HCT116 (cell line): Measurements from ENCODE around the gene NEURL4. TPM values are rescaled to one million over a fixed set of nuclear protein-coding genes. Genes with fewer than 3 reads are reported as not detected.

Experiments
- ATAC-seq: fragments of 200-7000 bp; cut with Tn5 transposase; 2 replicates; pipeline ENCODE4 v1.9.1; 2020; ENCODE audit warnings: mild to moderate bottlenecking, moderate library complexity
- BruUV-seq: library from RNA; stranded (reverse); fragments of 400-500 nt; replicated peaks from 2 replicates; lab custom pipeline; 2021; lab: Mats Ljungman, UMichigan
- CTCF ChIA-PET: fragments of 300-600 bp; sonication (Branson Sonifier 250); formaldehyde crosslinking; loops from one replicate; lab custom pipeline; 2021; ENCODE audit warnings: antibody characterized with exemption; lab: Charles Lee
- POLR2A ChIA-PET: fragments of 300-600, 350-600 bp; sonication (Branson Sonifier 250); formaldehyde crosslinking; loops from one replicate; lab custom pipeline; 2021; ENCODE audit warnings: antibody characterized with exemption; lab: Charles Lee
- RAD21 ChIA-PET, 2 experiments: fragments of 300-600 bp; sonication (Branson Sonifier 250); formaldehyde crosslinking; loops; one replicate each; lab custom pipeline; 2023; ENCODE audit warnings: low total read pairs in 2 of 2; ENCODE audit not compliant: uncharacterized antibody in 2 of 2, unreplicated experiment in 2 of 2, low non-redundant PET in 1 of 2; lab: Charles Lee
- DNase-seq: peaks from one replicate; pipeline ENCODE4 v3.0.0-alpha.2; 2010; ENCODE audit warnings: low read depth, low spot score
- H2AFZ ChIP-seq: fragments of 200-600 bp; shearing (Covaris generic), sonication (generic); 2 replicates; pipeline ENCODE4 v1.6.1; 2017; ENCODE audit warnings: low read depth, mixed run types, mixed read lengths, antibody characterized with exemption, low read length; ENCODE audit not compliant: poor library complexity, severe bottlenecking
- H3K27ac ChIP-seq: 2 replicates; pipeline ENCODE4 v1.5.1; 2012; ENCODE audit warnings: low read depth, low read length
- H3K27me3 ChIP-seq: fragments of 200-600 bp; sonication (generic); 2 replicates; pipeline ENCODE4 v1.6.1; 2016; ENCODE audit warnings: mixed run types, low read length, mixed read lengths; ENCODE audit not compliant: insufficient read depth
- H3K36me3 ChIP-seq, 2 experiments: fragments of 200-500 bp in 1 of 2; fragments of 200-600 bp in 1 of 2; sonication (Bioruptor generic) in 1 of 2; sonication (generic) in 1 of 2; 2 replicates each; pipeline versions ENCODE4 v1.5.1 to v1.6.1; 2014 to 2016; ENCODE audit warnings: low read length in 2 of 2, inconsistent platforms in 1 of 2, mixed read lengths in 1 of 2, mixed run types in 1 of 2; ENCODE audit not compliant: insufficient read depth in 2 of 2, control insufficient read depth in 1 of 2
- H3K4me1 ChIP-seq, 2 experiments: fragments of 200-600 bp in 1 of 2; sonication (generic) in 1 of 2; 2 replicates each; pipeline versions ENCODE4 v1.5.1 to v1.6.1; 2012 to 2017; ENCODE audit warnings: low read length in 2 of 2, inconsistent platforms in 1 of 2, mild to moderate bottlenecking in 1 of 2, mixed read lengths in 1 of 2, mixed run types in 1 of 2, moderate library complexity in 1 of 2; ENCODE audit not compliant: insufficient read depth in 2 of 2, control insufficient read depth in 1 of 2
- H3K4me2 ChIP-seq: fragments of 200-600 bp; sonication (generic); 2 replicates; pipeline ENCODE4 v1.6.1; 2017; ENCODE audit warnings: mixed run types, low read length, mixed read lengths
- H3K4me3 ChIP-seq, 2 experiments: fragments of 200-600 bp in 1 of 2; sonication (generic) in 1 of 2; replicated peaks in 1 of 2; 2 replicates each; pipeline ENCODE4 v1.5.1; 2011 to 2016; ENCODE audit warnings: low read length in 2 of 2, control low read depth in 1 of 2, low read depth in 1 of 2, mild to moderate bottlenecking in 1 of 2, mixed read lengths in 1 of 2, mixed run types in 1 of 2
- H3K79me2 ChIP-seq: fragments of 200-600 bp; sonication (generic); 2 replicates; pipeline ENCODE4 v1.6.1; 2017; ENCODE audit warnings: mild to moderate bottlenecking, mixed run types, low read length, moderate library complexity, mixed read lengths; ENCODE audit not compliant: insufficient read depth
- H3K9ac ChIP-seq: fragments of 200-600 bp; sonication (generic); 2 replicates; pipeline ENCODE4 v1.6.1; 2016; ENCODE audit warnings: low read length, mixed read lengths
- H3K9me2 ChIP-seq: fragments of 200-600 bp; sonication (generic), shearing (Covaris generic); 2 replicates; pipeline ENCODE4 v1.6.1; 2017; ENCODE audit warnings: mixed run types, mild to moderate bottlenecking, moderate library complexity; ENCODE audit not compliant: insufficient read depth
- H3K9me3 ChIP-seq, 2 experiments: fragments of 200-500 bp in 1 of 2; fragments of 200-600 bp in 1 of 2; sonication (Bioruptor generic) in 1 of 2; sonication (generic) in 1 of 2; 2 replicates each; pipeline ENCODE4 v1.6.1; 2014 to 2017; ENCODE audit warnings: low read length in 2 of 2, mixed read lengths in 2 of 2, inconsistent platforms in 1 of 2, low read depth in 1 of 2, mild to moderate bottlenecking in 1 of 2, mixed run types in 1 of 2, moderate library complexity in 1 of 2; ENCODE audit not compliant: control insufficient read depth in 1 of 2, insufficient read depth in 1 of 2
- H4K20me1 ChIP-seq: fragments of 200-600 bp; sonication (generic), shearing (Covaris generic); 2 replicates; pipeline ENCODE4 v1.6.1; 2017; ENCODE audit warnings: mixed run types, mild to moderate bottlenecking, moderate library complexity; ENCODE audit not compliant: insufficient read depth
- ATF3 ChIP-seq: IDR thresholded peaks from 2 replicates; pipeline ENCODE4 v1.6.1; 2012
- EGR1 ChIP-seq: IDR thresholded peaks from 2 replicates; pipeline ENCODE4 v1.6.1; 2012; ENCODE audit warnings: low read depth
- EZH2 ChIP-seq: fragments of 200-600 bp; sonication (generic); IDR thresholded peaks from 2 replicates; pipeline ENCODE4 v1.6.1; 2017; ENCODE audit warnings: antibody characterized with exemption, mixed run types
- FOSL1 ChIP-seq: IDR thresholded peaks from 2 replicates; pipeline ENCODE4 v1.6.1; 2012; ENCODE audit warnings: low read depth
- MAX ChIP-seq: IDR thresholded peaks from 2 replicates; pipeline ENCODE4 v1.6.1; 2012
- POLR2A ChIP-seq: IDR thresholded peaks from 2 replicates; pipeline ENCODE4 v1.7.0; 2011; ENCODE audit warnings: borderline replicate concordance; ENCODE audit not compliant: insufficient read depth, insufficient read length; ENCODE audit errors: extremely low read depth
- ZFX ChIP-seq: fragments of 450-650 bp; IDR thresholded peaks from 2 replicates; pipeline ENCODE4 v1.6.1; 2017
- ZNF274 ChIP-seq: fragments of 200-500 bp; sonication (Bioruptor generic); IDR thresholded peaks from 2 replicates; pipeline ENCODE4 v1.6.1; 2014; ENCODE audit warnings: mild to moderate bottlenecking, low read depth, low read length, inconsistent platforms
- intact Hi-C: fragments of 100-400 bp; cut with micrococcal nuclease; formaldehyde crosslinking; loops from 2 replicates; pipeline ENCODE4 v1.10.0; 2022
- total RNA-seq: library from RNA; stranded (reverse); gene quantifications from one replicate; pipeline ENCODE4 v1.2.1, GENCODE V29; 2021; ENCODE audit not compliant: unreplicated experiment

Gene NEURL4
- total RNA-seq, 1 experiment from 2014 or later = 56.9 TPM

GRCh38 chr17:7293159-7293558 lies 36.0 kb downstream of the NEURL4 start:
- RAD21 ChIA-PET = interaction anchor here in 1 of 2 experiments (0.6 kb wide), 1 partner anchor 28 kb away, joined by 3 read pairs; no protein-coding TSS in a partner anchor
- Histone ChIP-seq H3K36me3 (no peaks in the 10 kb centered on the region), H3K27ac (no peak overlapping the region), H3K9ac (no peak overlapping the region), H2AFZ (no peak overlapping the region), H3K9me3 (no peaks in the 10 kb centered on the region), H3K79me2 (no peaks in the 10 kb centered on the region), H3K4me1 (peaks cover 17 to 41% of the 10 kb centered on the region in 2 experiments; a peak in 3 of 4 replicates), H3K4me2 (no peak overlapping the region), H3K27me3 (no peaks in the 10 kb centered on the region), H3K4me3 (no peak overlapping the region), H4K20me1 (no peaks in the 10 kb centered on the region), H3K9me2 (no peaks in the 10 kb centered on the region)
- no peak for TF ChIP-seq ZFX
- intact Hi-C loops = no loop called here
- DNase-seq = no peak
- CTCF ChIA-PET = interaction anchor here (1.0 kb wide), 1 partner anchor 12 kb away, joined by 3 read pairs; the partner anchor contains the start of gene SLC2A4
- ATAC-seq = no peak
- no TSS peak for BruUV-seq
- POLR2A ChIA-PET = interaction anchor here (0.6 to 1.3 kb wide), 2 partner anchors 53 to 111 kb away, joined by 3 to 4 read pairs; partner anchors contain the start of genes PHF23 and TMEM256

- intact Hi-C loops = no loop called here
- Histone ChIP-seq H3K9ac (no peak overlapping the region), H4K20me1 (no peaks in the 10 kb centered on the region), H3K9me2 (no peaks in the 10 kb centered on the region), H3K27me3 (no peaks in the 10 kb centered on the region), H3K4me1 (peaks cover 17 to 41% of the 10 kb centered on the region in 2 experiments; a peak in 3 of 4 replicates), H2AFZ (no peak overlapping the region), H3K36me3 (no peaks in the 10 kb centered on the region), H3K4me3 (no peak overlapping the region), H3K4me2 (no peak overlapping the region), H3K79me2 (no peaks in the 10 kb centered on the region), H3K9me3 (no peaks in the 10 kb centered on the region), H3K27ac (no peak overlapping the region)
- BruUV-seq = no TSS peak
- DNase-seq = no peak
- no peak for ATAC-seq
- RAD21 ChIA-PET = no interaction called here
- TF ChIP-seq POLR2A (no peak), MAX (no peak), ZNF274 (no peak), ATF3 (no peak), EZH2 (no peak), FOSL1 (no peak), EGR1 (no peak)
- CTCF ChIA-PET = no interaction called here
- POLR2A ChIA-PET = no interaction called here
Measured at GRCh38 chr17:7292729-7293128, 36.4 kb downstream of the NEURL4 start.
